Activated B cell treated with CpG ODN at 0.5 μM for 24 hours (primary cell): Measurements from ENCODE around the gene AFF3. TPM values are rescaled to one million over a fixed set of nuclear protein-coding genes. Genes with fewer than 3 reads are reported as not detected.

Source experiments
- ATAC-seq: fragments of 200-7000 bp; cut with Tn5 transposase; one replicate; pipeline ENCODE4 v1.10.0; 2021; ENCODE audit warnings: low read depth, mild to moderate bottlenecking, moderate library complexity
- CTCF ChIA-PET: fragments of 350-600 bp; sonication (Branson Sonifier 250); formaldehyde crosslinking; loops from one replicate; lab custom pipeline; 2021; ENCODE audit warnings: antibody characterized with exemption; lab: Charles Lee
- POLR2A ChIA-PET: fragments of 350-600 bp; sonication (Branson Sonifier 250); formaldehyde crosslinking; loops from one replicate; lab custom pipeline; 2021; ENCODE audit warnings: antibody characterized with exemption; lab: Charles Lee
- DNase-seq: peaks from one replicate; pipeline ENCODE4 v3.0.0; 2022
- H3K27ac Mint-ChIP-seq: one replicate; pipeline ENCODE4 v1.8.0; 2020; ENCODE audit warnings: mixed read lengths
- H3K27me3 Mint-ChIP-seq: one replicate; pipeline ENCODE4 v1.8.0; 2021; ENCODE audit warnings: mixed read lengths
- H3K36me3 Mint-ChIP-seq: one replicate; pipeline ENCODE4 v1.8.0; 2021; ENCODE audit warnings: low read depth, mixed read lengths
- H3K4me1 Mint-ChIP-seq: one replicate; pipeline ENCODE4 v1.8.0; 2021; ENCODE audit warnings: mixed read lengths
- H3K4me3 Mint-ChIP-seq: one replicate; pipeline ENCODE4 v1.8.0; 2020; ENCODE audit warnings: mild to moderate bottlenecking, mixed read lengths
- H3K9me3 Mint-ChIP-seq: one replicate; pipeline ENCODE4 v1.8.0; 2020; ENCODE audit warnings: mixed read lengths
- CTCF ChIP-seq: fragments of 200-600 bp; IDR thresholded peaks from one replicate; pipeline ENCODE4 v1.8.0; 2022; ENCODE audit warnings: antibody characterized with exemption, mild to moderate bottlenecking
- intact Hi-C: fragments of 100-400 bp; cut with micrococcal nuclease; formaldehyde crosslinking; loops from one replicate; pipeline ENCODE4 v1.15.1; 2024
- total RNA-seq: library from RNA; stranded (reverse); gene quantifications from 2 replicates; pipeline ENCODE4 v1.2.3, GENCODE V29; 2022

The AFF3 gene
- total RNA-seq, 1 donor from 2014 or later, result 271 TPM

- Mint-ChIP-seq H3K36me3 (peaks cover 50% of the 10 kb centered on the region), H3K4me1 (peaks cover 16% of the 10 kb centered on the region), H3K27me3 (no peaks in the 10 kb centered on the region), H3K27ac (no peak overlapping the region), H3K4me3 (no peak overlapping the region), H3K9me3 (no peaks in the 10 kb centered on the region)
- CTCF ChIA-PET, result no interaction called here
- no peak for TF ChIP-seq CTCF
- no peak for DNase-seq
- POLR2A ChIA-PET, result no interaction called here
- intact Hi-C loops, result no loop called here
- no peak for ATAC-seq
Observed at GRCh38 chr2:99905636-99906035, 236.8 kb downstream of the AFF3 start.

- TF ChIP-seq CTCF, result no peak
- DNase-seq, result no peak
- no peak for ATAC-seq
- ChIA-PET CTCF (no interaction called here), POLR2A (no interaction called here)
- H3K27me3 Mint-ChIP-seq, result no peaks in the 10 kb centered on the region
- peaks cover 51% of the 10 kb centered on the region for H3K36me3 Mint-ChIP-seq
- H3K4me3 Mint-ChIP-seq, result no peak overlapping the region
- H3K27ac Mint-ChIP-seq, result no peak overlapping the region
- no peaks in the 10 kb centered on the region for H3K9me3 Mint-ChIP-seq
- intact Hi-C loops, result no loop called here
- peaks cover 17% of the 10 kb centered on the region for H3K4me1 Mint-ChIP-seq
Observed at GRCh38 chr2:99905025-99905424, 237.4 kb downstream of the AFF3 start.

- POLR2A ChIA-PET, result no interaction called here
- Mint-ChIP-seq H3K27ac (no peak overlapping the region), H3K4me1 (peaks cover 17% of the 10 kb centered on the region), H3K36me3 (peaks cover 60% of the 10 kb centered on the region), H3K4me3 (no peak overlapping the region), H3K27me3 (no peaks in the 10 kb centered on the region), H3K9me3 (no peaks in the 10 kb centered on the region)
- CTCF ChIA-PET, result no interaction called here
- no peak for DNase-seq
- intact Hi-C loops, result no loop called here
- no peak for ATAC-seq
- no peak for TF ChIP-seq CTCF
Observed at GRCh38 chr2:99903981-99904380, 238.4 kb downstream of the AFF3 start.

- intact Hi-C loops, result loop anchor here (2.0 kb wide), 1 partner anchor 14 kb away; no protein-coding TSS in a partner anchor
- Mint-ChIP-seq H3K27me3 (no peaks in the 10 kb centered on the region), H3K4me3 (no peak overlapping the region), H3K9me3 (no peaks in the 10 kb centered on the region), H3K27ac (no peak overlapping the region), H3K36me3 (peaks cover 60% of the 10 kb centered on the region), H3K4me1 (peaks cover 13% of the 10 kb centered on the region)
- no peak for DNase-seq
- no peak for ATAC-seq
- no peak for TF ChIP-seq CTCF
- ChIA-PET POLR2A (no interaction called here), CTCF (no interaction called here)
Observed at GRCh38 chr2:99900556-99900955, 241.8 kb downstream of the AFF3 start.

- CTCF ChIA-PET, result no interaction called here
- POLR2A ChIA-PET, result no interaction called here
- DNase-seq, result no peak
- Mint-ChIP-seq H3K9me3 (no peaks in the 10 kb centered on the region), H3K27ac (no peak overlapping the region), H3K4me1 (peaks cover 12% of the 10 kb centered on the region), H3K36me3 (peaks cover 61% of the 10 kb centered on the region), H3K27me3 (no peaks in the 10 kb centered on the region), H3K4me3 (no peak overlapping the region)
- intact Hi-C loops, result loop anchor here (2.0 kb wide), 1 partner anchor 15 kb away; no protein-coding TSS in a partner anchor
- no peak for TF ChIP-seq CTCF
- ATAC-seq, result no peak
Observed at GRCh38 chr2:99899882-99900281, 242.5 kb downstream of the AFF3 start.
